ENCODE measurements around the gene TBC1D17.

DNA sequence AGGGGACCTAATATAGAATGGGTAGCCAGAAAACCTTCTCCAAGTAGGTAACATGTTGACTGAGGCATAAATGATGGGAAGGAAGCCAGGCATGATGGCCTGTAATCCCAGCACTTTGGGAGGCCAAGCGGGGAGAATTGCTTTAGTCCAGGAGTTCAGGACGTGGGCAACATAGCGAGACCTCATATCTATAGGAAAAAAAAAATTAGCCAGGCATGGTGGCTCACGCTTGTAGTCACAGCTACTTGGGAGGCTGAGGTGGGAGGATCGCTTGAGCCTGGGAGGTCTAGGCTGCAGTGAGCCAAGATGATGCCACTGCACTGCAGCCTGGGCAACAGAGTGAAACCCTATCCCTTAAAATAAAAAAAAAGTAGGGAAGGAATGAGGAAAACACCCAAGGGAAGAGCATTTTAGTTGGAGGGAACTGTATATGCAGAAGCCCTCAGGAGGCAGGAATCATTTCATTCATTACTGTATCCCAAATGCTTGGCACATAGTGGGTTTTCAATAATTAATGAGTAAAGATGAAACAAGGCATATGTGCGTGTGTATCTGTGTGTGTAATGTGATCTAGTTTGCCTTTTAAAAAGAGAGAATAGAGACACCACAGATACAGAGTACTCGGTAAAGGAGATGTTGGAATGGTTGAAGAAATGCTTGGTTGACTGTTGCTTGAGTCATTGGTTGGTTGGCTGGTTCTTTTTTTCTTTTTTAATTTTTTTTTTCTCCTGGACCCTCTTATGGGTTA is 54.0 kb downstream of the TBC1D17 start:
- TF ChIP-seq, protein P1, sequence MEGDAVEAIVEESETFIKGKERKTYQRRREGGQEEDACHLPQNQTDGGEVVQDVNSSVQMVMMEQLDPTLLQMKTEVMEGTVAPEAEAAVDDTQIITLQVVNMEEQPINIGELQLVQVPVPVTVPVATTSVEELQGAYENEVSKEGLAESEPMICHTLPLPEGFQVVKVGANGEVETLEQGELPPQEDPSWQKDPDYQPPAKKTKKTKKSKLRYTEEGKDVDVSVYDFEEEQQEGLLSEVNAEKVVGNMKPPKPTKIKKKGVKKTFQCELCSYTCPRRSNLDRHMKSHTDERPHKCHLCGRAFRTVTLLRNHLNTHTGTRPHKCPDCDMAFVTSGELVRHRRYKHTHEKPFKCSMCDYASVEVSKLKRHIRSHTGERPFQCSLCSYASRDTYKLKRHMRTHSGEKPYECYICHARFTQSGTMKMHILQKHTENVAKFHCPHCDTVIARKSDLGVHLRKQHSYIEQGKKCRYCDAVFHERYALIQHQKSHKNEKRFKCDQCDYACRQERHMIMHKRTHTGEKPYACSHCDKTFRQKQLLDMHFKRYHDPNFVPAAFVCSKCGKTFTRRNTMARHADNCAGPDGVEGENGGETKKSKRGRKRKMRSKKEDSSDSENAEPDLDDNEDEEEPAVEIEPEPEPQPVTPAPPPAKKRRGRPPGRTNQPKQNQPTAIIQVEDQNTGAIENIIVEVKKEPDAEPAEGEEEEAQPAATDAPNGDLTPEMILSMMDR (IDR thresholded peaks at IDR 0.05) = no peak
- TF ChIP-seq POLR2AphosphoS5 (IDR thresholded peaks at IDR 0.05) (no peak), POLR2A (IDR thresholded peaks at IDR 0.05) (no peak)
